GM21717 (cell line): ENCODE data around the gene MLLT6.
A peak's percentile ranks its signal among the peaks of the same experiment; 100 is the strongest.
"Not testable (repeated sequence)": the region's sequence is repeated elsewhere in the genome, so short reads cannot be mapped to it uniquely, and the experiment has no call there.

Source experiments
- ATAC-seq: cut with Tn5 transposase; IDR thresholded peaks from one replicate; pipeline ENCODE4 v1.9.1; 2021; ENCODE audit warnings: mild to moderate bottlenecking, moderate library complexity; ENCODE audit not compliant: unreplicated experiment

The MLLT6 gene

GRCh38 chr17:38725066-38725465 lies 20.0 kb downstream of the MLLT6 start:
- no peak for ATAC-seq

- not testable (repeated sequence) for ATAC-seq
Measured at GRCh38 chr17:38726145-38726544, 21.1 kb downstream of the MLLT6 start.

- ATAC-seq: no peak
Measured at GRCh38 chr17:38727736-38728135, 22.7 kb downstream of the MLLT6 start.

GRCh38 chr17:38728290-38728831 lies 23.3 kb downstream of the MLLT6 start:
- ATAC-seq: no peak

GRCh38 chr17:38729368-38729885 lies 24.4 kb downstream of the MLLT6 start:
- no peak for ATAC-seq

GRCh38 chr17:38729886-38730525 lies 24.9 kb downstream of the MLLT6 start, which contains the start of gene CISD3:
Gene CISD3 (plus strand): TSS chr17:38730341. CDS start chr17:38730359, 18 bp downstream.
- peak; percentile 54 for ATAC-seq

- ATAC-seq: no peak
Measured at GRCh38 chr17:38730526-38731379, 25.7 kb downstream of the MLLT6 start.

- no peak for ATAC-seq
Measured at GRCh38 chr17:38731526-38732294, 26.6 kb downstream of the MLLT6 start.

- no peak for ATAC-seq
Measured at GRCh38 chr17:38732376-38733281, 27.6 kb downstream of the MLLT6 start.

GRCh38 chr17:38733282-38733981 lies 28.4 kb downstream of the MLLT6 start:
- ATAC-seq: no peak

- no peak for ATAC-seq
Measured at GRCh38 chr17:38733982-38734973, 29.2 kb downstream of the MLLT6 start.

- ATAC-seq: no peak
Measured at GRCh38 chr17:38735161-38735997, 30.3 kb downstream of the MLLT6 start.

GRCh38 chr17:38738007-38738662 lies 33.1 kb downstream of the MLLT6 start:
- ATAC-seq: no peak

GRCh38 chr17:38738686-38739085 lies 33.6 kb downstream of the MLLT6 start:
- no peak for ATAC-seq

- no peak for ATAC-seq
Measured at GRCh38 chr17:38739305-38739704, 34.2 kb downstream of the MLLT6 start.

GRCh38 chr17:38740044-38740443 lies 35.0 kb downstream of the MLLT6 start:
- no peak for ATAC-seq

GRCh38 chr17:38740806-38741205 lies 35.7 kb downstream of the MLLT6 start:
- no peak for ATAC-seq
